GM21619 (cell line): ENCODE measurements around the gene TRAF6.

ENCODE experiments used
- ATAC-seq: cut with Tn5 transposase; IDR thresholded peaks from one replicate; pipeline ENCODE4 v1.9.1; 2021; ENCODE audit not compliant: unreplicated experiment

The TRAF6 gene

GRCh38 chr11:36459046-36459445, 51.0 kb downstream of the TRAF6 start:
- ATAC-seq, result no peak

GRCh38 chr11:36458129-36458915, 51.8 kb downstream of the TRAF6 start:
- ATAC-seq, result no peak

GRCh38 chr11:36456156-36456555, 53.9 kb downstream of the TRAF6 start:
- no peak for ATAC-seq

- ATAC-seq, result no peak
These were observed 54.4 kb downstream of the TRAF6 start for GRCh38 chr11:36455658-36456111.

- no peak for ATAC-seq
These were observed 55.0 kb downstream of the TRAF6 start for GRCh38 chr11:36454941-36455631.

- no peak for ATAC-seq
These were observed 55.5 kb downstream of the TRAF6 start for GRCh38 chr11:36454551-36454940.

- ATAC-seq, result no peak
These were observed 56.4 kb downstream of the TRAF6 start for GRCh38 chr11:36453678-36454077.

- ATAC-seq, result no peak
These were observed 57.1 kb downstream of the TRAF6 start for GRCh38 chr11:36452961-36453360.

GRCh38 chr11:36452236-36452940, 57.7 kb downstream of the TRAF6 start:
- no peak for ATAC-seq

- no peak for ATAC-seq
These were observed 58.4 kb downstream of the TRAF6 start for GRCh38 chr11:36451681-36452080.

- no peak for ATAC-seq
These were observed 59.0 kb downstream of the TRAF6 start for GRCh38 chr11:36451045-36451444.

- peak; percentile 56 for ATAC-seq
These were observed 59.9 kb downstream of the TRAF6 start for GRCh38 chr11:36450110-36450572.

GRCh38 chr11:36449561-36450096, 60.4 kb downstream of the TRAF6 start:
- ATAC-seq, result no peak

- no peak for ATAC-seq
These were observed 62.1 kb downstream of the TRAF6 start for GRCh38 chr11:36447947-36448346.

GRCh38 chr11:36447514-36447913, 62.6 kb downstream of the TRAF6 start:
- ATAC-seq, result no peak

- no peak for ATAC-seq
These were observed 63.9 kb downstream of the TRAF6 start for GRCh38 chr11:36446135-36446534.

- ATAC-seq, result no peak
These were observed 66.4 kb downstream of the TRAF6 start for GRCh38 chr11:36443661-36444060.

GRCh38 chr11:36441610-36442208, 68.4 kb downstream of the TRAF6 start:
- ATAC-seq, result peak; percentile 98

GRCh38 chr11:36438126-36438525, 71.9 kb downstream of the TRAF6 start:
- ATAC-seq, result no peak

GRCh38 chr11:36437413-36437812, 72.7 kb downstream of the TRAF6 start:
- no peak for ATAC-seq
